ENCODE results near the gene CRNKL1. TPM values are rescaled to one million over a fixed set of nuclear protein-coding genes. Genes with fewer than 3 reads are reported as not detected.

CRNKL1 gene
- total RNA-seq, 2 donors from 2014 or later = 17.3 to 24.5 TPM

DNA sequence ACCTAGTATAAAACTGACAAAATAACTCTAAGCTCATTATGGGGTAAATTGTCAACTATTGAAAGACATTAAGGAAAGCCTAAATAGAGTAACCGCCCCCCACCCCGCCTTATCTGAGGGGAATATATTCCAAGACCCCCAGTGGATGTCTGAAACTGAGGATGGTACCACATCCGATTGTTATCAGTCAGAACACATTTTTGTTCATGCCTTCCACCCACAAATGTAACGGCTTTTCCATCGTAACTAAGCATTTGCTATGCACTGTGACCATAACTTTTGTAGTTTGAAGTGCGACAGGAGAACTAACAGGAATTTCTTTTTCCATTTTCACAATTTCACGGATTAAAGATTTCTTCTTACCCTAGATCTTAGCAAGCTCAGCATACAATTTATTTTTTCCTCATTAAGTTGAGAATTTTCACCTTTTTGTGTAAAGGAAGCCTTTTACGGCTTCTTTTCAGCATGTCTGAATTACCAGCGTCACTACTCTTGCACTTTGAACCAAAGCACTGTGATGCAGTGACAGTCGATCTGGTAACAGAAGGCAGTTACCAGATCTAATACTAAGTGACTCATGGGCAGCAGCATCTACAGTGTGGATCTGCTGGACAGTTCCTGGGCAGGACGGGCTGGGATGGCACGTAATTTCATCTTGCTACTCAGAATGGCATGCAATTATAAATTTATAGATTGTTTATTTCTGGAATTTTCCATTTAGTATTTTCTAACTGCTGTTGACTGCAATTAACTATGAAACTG lies 11.9 kb upstream of the CRNKL1 start:
- TF ChIP-seq, protein P1, sequence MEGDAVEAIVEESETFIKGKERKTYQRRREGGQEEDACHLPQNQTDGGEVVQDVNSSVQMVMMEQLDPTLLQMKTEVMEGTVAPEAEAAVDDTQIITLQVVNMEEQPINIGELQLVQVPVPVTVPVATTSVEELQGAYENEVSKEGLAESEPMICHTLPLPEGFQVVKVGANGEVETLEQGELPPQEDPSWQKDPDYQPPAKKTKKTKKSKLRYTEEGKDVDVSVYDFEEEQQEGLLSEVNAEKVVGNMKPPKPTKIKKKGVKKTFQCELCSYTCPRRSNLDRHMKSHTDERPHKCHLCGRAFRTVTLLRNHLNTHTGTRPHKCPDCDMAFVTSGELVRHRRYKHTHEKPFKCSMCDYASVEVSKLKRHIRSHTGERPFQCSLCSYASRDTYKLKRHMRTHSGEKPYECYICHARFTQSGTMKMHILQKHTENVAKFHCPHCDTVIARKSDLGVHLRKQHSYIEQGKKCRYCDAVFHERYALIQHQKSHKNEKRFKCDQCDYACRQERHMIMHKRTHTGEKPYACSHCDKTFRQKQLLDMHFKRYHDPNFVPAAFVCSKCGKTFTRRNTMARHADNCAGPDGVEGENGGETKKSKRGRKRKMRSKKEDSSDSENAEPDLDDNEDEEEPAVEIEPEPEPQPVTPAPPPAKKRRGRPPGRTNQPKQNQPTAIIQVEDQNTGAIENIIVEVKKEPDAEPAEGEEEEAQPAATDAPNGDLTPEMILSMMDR (IDR thresholded peaks at IDR 0.05) = no peak
- H3K27ac ChIP-seq = no peak overlapping the region

DNA sequence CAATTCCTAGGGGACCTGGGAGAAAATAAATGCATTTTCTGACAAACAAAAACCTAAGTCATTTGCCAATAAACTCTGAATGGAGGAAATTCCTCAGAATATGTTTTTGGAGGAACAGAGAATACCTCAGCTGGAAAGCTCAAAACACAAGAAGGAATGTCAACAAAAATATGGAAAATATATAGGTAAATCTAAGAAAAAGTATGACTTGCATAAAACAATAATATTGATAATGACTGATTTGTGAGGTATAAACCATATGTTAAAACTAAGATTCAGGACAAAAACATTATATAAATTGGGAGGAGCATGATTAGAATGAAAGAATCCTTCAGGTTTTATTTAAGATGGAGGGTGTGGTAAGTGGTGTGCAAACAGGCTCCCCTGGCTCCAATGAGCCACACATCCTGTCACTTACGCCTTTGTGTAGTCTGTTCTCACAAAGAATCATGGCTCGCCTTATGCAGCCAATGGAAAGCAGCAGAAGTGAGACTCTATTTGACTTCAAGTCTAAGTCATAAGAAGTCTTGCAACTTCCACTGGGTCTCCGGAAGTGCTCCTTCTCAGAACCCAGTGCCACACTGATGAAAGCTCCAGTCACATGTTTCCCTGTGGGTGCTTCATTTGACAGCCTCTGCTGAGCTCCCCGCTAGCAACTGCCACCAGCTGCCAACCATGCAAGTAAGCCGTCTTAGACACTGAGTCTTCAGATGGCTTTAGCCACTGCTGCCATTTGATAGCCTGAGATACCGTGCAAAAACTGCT lies 8.2 kb upstream of the CRNKL1 start:
- TF ChIP-seq, protein P1 (IDR thresholded peaks at IDR 0.05) = no peak
- Histone ChIP-seq H3K4me1 (ENCODE audit: control insufficient read depth in 1 of 2, low read depth in 2 of 2) (no peaks in the 10 kb centered on the region), H3K27me3 (replicated peaks; ENCODE audit: insufficient read depth) (no peaks in the 10 kb centered on the region), H3K9me3 (no peaks in the 10 kb centered on the region), H3K27ac (no peak overlapping the region), H3K4me3 (no peak overlapping the region), H3K36me3 (no peaks in the 10 kb centered on the region)
- DNase-seq (ENCODE audit: low spot score) (no peak), ATAC-seq (ENCODE audit: insufficient number of reproducible peaks, low FRiP score, low read depth) (no peak)

More for the DNA sequence above, 11.9 kb upstream of the CRNKL1 start:
- H3K4me1 ChIP-seq (ENCODE audit: control insufficient read depth in 1 of 2, low read depth in 2 of 2) = no peaks in the 10 kb centered on the region
- no peaks in the 10 kb centered on the region for H3K36me3 ChIP-seq
- DNase-seq (ENCODE audit: low spot score) (no peak), ATAC-seq (ENCODE audit: insufficient number of reproducible peaks, low FRiP score, low read depth) (no peak)
- no peaks in the 10 kb centered on the region for H3K27me3 ChIP-seq (replicated peaks; ENCODE audit: insufficient read depth)
- H3K9me3 ChIP-seq = no peaks in the 10 kb centered on the region
- no peak overlapping the region for H3K4me3 ChIP-seq

DNA sequence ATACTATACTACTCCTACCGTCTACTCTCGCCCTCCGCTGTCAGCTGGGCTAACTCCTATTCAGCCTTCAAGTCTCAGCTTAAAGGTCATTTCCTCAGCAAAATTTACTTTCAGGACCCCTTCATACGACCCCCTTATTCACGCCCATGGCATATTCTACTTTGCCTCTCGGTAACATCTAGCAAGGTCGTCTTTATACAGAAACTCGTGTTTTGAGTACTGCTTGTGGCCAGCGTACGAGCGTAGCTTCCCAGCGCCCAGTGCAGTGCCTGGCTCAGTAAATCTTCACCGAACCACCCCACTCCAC lies 546 bp downstream of the CRNKL1 start:
- TF ChIP-seq, protein P1 (IDR thresholded peaks at IDR 0.05) = no peak
- DNase-seq (ENCODE audit: low spot score) (no peak), ATAC-seq (ENCODE audit: insufficient number of reproducible peaks, low FRiP score, low read depth) (no peak)
- peaks cover 8 to 18% of the 10 kb centered on the region in 2 donors for H3K4me1 ChIP-seq (ENCODE audit: control insufficient read depth in 1 of 2, low read depth in 2 of 2)
- H3K27ac ChIP-seq = peak overlapping the region; percentile 75 to 94
- peaks cover 30% of the 10 kb centered on the region for H3K36me3 ChIP-seq
- no peaks in the 10 kb centered on the region for H3K27me3 ChIP-seq (replicated peaks; ENCODE audit: insufficient read depth)
- no peaks in the 10 kb centered on the region for H3K9me3 ChIP-seq
- H3K4me3 ChIP-seq = peak overlapping the region; percentile 90

DNA sequence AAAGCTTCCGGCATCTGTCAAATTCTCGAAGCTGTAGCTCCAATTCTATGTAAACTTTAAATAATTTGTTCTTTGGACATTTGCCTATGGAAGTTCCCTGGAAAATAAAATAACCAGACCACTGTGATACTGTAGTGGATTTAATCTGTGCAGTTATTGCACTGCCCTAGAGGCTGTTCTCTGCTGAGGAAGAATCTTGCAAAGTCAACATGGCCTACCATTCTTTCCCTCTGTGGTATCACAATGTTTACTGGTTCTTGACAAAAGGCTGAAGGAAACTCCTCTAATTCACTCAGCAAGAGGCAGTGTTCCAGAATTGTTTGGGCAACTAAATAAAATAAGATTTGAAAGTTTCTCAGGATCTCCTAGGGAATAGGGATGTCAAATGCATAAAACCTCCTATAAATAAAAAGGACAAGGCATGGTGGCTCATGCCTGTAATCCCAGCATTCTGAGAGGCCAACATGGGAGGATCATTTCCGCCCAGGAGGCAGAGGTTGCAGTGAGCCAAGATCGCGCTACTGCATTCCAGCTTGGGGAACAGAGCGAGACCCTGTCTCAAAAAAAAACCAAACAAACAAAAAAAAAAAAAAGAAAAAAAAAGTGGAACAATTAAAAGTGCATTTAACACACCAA lies 12.4 kb downstream of the CRNKL1 start:
- Histone ChIP-seq H3K9me3 (no peaks in the 10 kb centered on the region), H3K36me3 (peaks cover 70% of the 10 kb centered on the region), H3K4me3 (no peak overlapping the region), H3K27me3 (replicated peaks; ENCODE audit: insufficient read depth) (no peaks in the 10 kb centered on the region), H3K27ac (no peak overlapping the region), H3K4me1 (ENCODE audit: control insufficient read depth in 1 of 2, low read depth in 2 of 2) (peaks cover 0 to 6% of the 10 kb centered on the region in 2 donors)
- ATAC-seq (ENCODE audit: insufficient number of reproducible peaks, low FRiP score, low read depth) (no peak), DNase-seq (ENCODE audit: low spot score) (no peak)
- TF ChIP-seq, protein P1 (IDR thresholded peaks at IDR 0.05) = no peak

DNA sequence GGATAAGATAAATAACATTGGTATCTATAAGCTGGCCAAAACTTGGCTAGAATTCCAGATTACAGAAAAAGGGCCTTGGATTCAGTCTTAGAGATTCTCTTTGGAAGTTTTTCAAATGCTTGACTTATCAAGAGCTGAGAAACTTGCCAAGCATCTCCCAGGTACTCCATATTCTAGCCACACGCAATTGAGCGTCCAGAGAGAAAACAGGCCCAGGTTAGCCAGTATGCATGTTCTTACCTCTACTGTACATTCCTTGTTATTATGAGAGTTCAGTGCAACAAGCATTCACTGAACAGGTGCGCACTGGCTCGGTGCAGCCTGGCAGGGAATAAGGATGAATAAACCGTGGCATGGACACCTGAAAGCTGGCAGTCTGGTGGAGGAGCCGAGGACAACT lies 13.7 kb downstream of the CRNKL1 start:
- H3K9me3 ChIP-seq = no peaks in the 10 kb centered on the region
- no peaks in the 10 kb centered on the region for H3K27me3 ChIP-seq (replicated peaks; ENCODE audit: insufficient read depth)
- H3K27ac ChIP-seq = no peak overlapping the region
- DNase-seq (ENCODE audit: low spot score) (no peak), ATAC-seq (ENCODE audit: insufficient number of reproducible peaks, low FRiP score, low read depth) (no peak)
- TF ChIP-seq, protein P1 (IDR thresholded peaks at IDR 0.05) = no peak
- peaks cover 68% of the 10 kb centered on the region for H3K36me3 ChIP-seq
- no peak overlapping the region for H3K4me3 ChIP-seq
- H3K4me1 ChIP-seq (ENCODE audit: control insufficient read depth in 1 of 2, low read depth in 2 of 2) = peaks cover 0 to 6% of the 10 kb centered on the region in 2 donors
